ENCODE data around the gene BCKDHB.
"Not testable (repeated sequence)": the region's sequence is repeated elsewhere in the genome, so short reads cannot be mapped to it uniquely, and the experiment has no call there.

DNA sequence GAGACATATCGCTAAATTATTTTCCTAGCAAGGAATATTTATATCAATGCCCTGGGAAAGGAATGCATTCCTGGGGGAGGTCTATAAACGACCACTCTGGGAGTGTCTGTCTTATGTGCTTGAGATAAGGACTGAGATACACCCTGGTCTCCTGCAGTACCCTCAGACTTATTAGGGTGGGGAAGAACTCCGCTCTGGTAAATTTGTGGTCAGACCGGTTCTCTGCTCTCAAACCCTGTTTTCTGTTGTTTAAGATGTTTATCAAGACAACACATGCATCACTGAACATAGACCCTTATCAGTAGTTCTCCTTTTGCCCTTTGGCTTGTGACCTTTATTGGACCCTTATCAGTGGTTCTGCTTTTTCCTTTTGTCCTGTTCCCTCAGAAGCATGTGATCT lies 188.1 kb downstream of the BCKDHB start:
- not testable (repeated sequence) for TF ChIP-seq EP300, CTCF (IDR thresholded peaks at IDR 0.05)
